ENCODE results near the gene RBM22.

Gene RBM22

GRCh38 chr5:150651924-150652671, 48.8 kb downstream of the RBM22 start:
- Histone ChIP-seq H3K9ac (ENCODE audit: low read length) (no peak overlapping the region), H3K4me1 (ENCODE audit: low read length) (no peaks in the 10 kb centered on the region), H3F3A (ENCODE audit: insufficient read depth, low read length) (no peaks in the 10 kb centered on the region), H3K4me3 (ENCODE audit: low read length) (no peak overlapping the region), H3K9me3 (replicated peaks; ENCODE audit: insufficient read depth, low read length) (no peaks in the 10 kb centered on the region), H4K20me1 (ENCODE audit: insufficient read depth, low read length) (no peaks in the 10 kb centered on the region), H3K79me2 (ENCODE audit: low read length) (no peaks in the 10 kb centered on the region), H3K36me3 (replicated peaks; ENCODE audit: insufficient read depth, low read length) (no peaks in the 10 kb centered on the region), H3K27me3 (replicated peaks; ENCODE audit: insufficient read depth, low read length) (peaks cover 15% of the 10 kb centered on the region), H3K9me2 (replicated peaks; ENCODE audit: insufficient read depth, low read length) (no peaks in the 10 kb centered on the region), H3K4me2 (ENCODE audit: low read depth, low read length) (no peak overlapping the region), H2AFZ (ENCODE audit: low read length) (no peak overlapping the region), H3K27ac (ENCODE audit: low read length) (no peak overlapping the region)
- TF ChIP-seq EZH2phosphoT487 (IDR thresholded peaks at IDR 0.05; ENCODE audit: low read length) (no peak), CTCF (IDR thresholded peaks at IDR 0.05; ENCODE audit: low read length) (no peak), EZH2 (optimal IDR thresholded peaks at IDR 0.05; ENCODE audit: low read depth, low read length) (no peak)
- DNase-seq, result no peak

GRCh38 chr5:150651382-150651781, 49.5 kb downstream of the RBM22 start:
- Histone ChIP-seq H3K9me3 (replicated peaks; ENCODE audit: insufficient read depth, low read length) (no peaks in the 10 kb centered on the region), H3K36me3 (replicated peaks; ENCODE audit: insufficient read depth, low read length) (no peaks in the 10 kb centered on the region), H3K9me2 (replicated peaks; ENCODE audit: insufficient read depth, low read length) (no peaks in the 10 kb centered on the region), H3K27ac (ENCODE audit: low read length) (no peak overlapping the region), H3K79me2 (ENCODE audit: low read length) (no peaks in the 10 kb centered on the region), H2AFZ (ENCODE audit: low read length) (no peak overlapping the region), H4K20me1 (ENCODE audit: insufficient read depth, low read length) (no peaks in the 10 kb centered on the region), H3K27me3 (replicated peaks; ENCODE audit: insufficient read depth, low read length) (peaks cover 15% of the 10 kb centered on the region), H3F3A (ENCODE audit: insufficient read depth, low read length) (no peaks in the 10 kb centered on the region), H3K9ac (ENCODE audit: low read length) (no peak overlapping the region), H3K4me2 (ENCODE audit: low read depth, low read length) (no peak overlapping the region), H3K4me1 (ENCODE audit: low read length) (no peaks in the 10 kb centered on the region), H3K4me3 (ENCODE audit: low read length) (no peak overlapping the region)
- TF ChIP-seq EZH2 (optimal IDR thresholded peaks at IDR 0.05; ENCODE audit: low read depth, low read length), result no peak
- no peak for TF ChIP-seq CTCF (IDR thresholded peaks at IDR 0.05; ENCODE audit: low read length)
- no peak for TF ChIP-seq EZH2phosphoT487 (IDR thresholded peaks at IDR 0.05; ENCODE audit: low read length)
- DNase-seq, result no peak

- TF ChIP-seq CTCF (IDR thresholded peaks at IDR 0.05; ENCODE audit: low read length) (no peak), EZH2 (optimal IDR thresholded peaks at IDR 0.05; ENCODE audit: low read depth, low read length) (no peak), EZH2phosphoT487 (IDR thresholded peaks at IDR 0.05; ENCODE audit: low read length) (no peak)
- no peaks in the 10 kb centered on the region for H3K9me2 ChIP-seq (replicated peaks; ENCODE audit: insufficient read depth, low read length)
- H2AFZ ChIP-seq (ENCODE audit: low read length), result no peak overlapping the region
- no peaks in the 10 kb centered on the region for H3K9me3 ChIP-seq (replicated peaks; ENCODE audit: insufficient read depth, low read length)
- no peak for DNase-seq
- peaks cover 15% of the 10 kb centered on the region for H3K27me3 ChIP-seq (replicated peaks; ENCODE audit: insufficient read depth, low read length)
- no peaks in the 10 kb centered on the region for H3F3A ChIP-seq (ENCODE audit: insufficient read depth, low read length)
- H3K9ac ChIP-seq (ENCODE audit: low read length), result no peak overlapping the region
- H3K4me1 ChIP-seq (ENCODE audit: low read length), result no peaks in the 10 kb centered on the region
- no peak overlapping the region for H3K4me3 ChIP-seq (ENCODE audit: low read length)
- H3K36me3 ChIP-seq (replicated peaks; ENCODE audit: insufficient read depth, low read length), result no peaks in the 10 kb centered on the region
- H4K20me1 ChIP-seq (ENCODE audit: insufficient read depth, low read length), result no peaks in the 10 kb centered on the region
- H3K4me2 ChIP-seq (ENCODE audit: low read depth, low read length), result no peak overlapping the region
- H3K79me2 ChIP-seq (ENCODE audit: low read length), result no peaks in the 10 kb centered on the region
- no peak overlapping the region for H3K27ac ChIP-seq (ENCODE audit: low read length)
These were observed 50.5 kb downstream of the RBM22 start for GRCh38 chr5:150650021-150651006.

Measured in MM.1S (cell line).